KMS-11 (cell line): ENCODE results near the gene DEFB128.

Experiments used
- H2AFZ ChIP-seq: fragments of 200-600 bp; sonication (generic); 2 replicates; pipeline ENCODE4 v1.6.1; 2016; ENCODE audit warnings: antibody characterized with exemption, mixed run types, low read depth
- H3K27ac ChIP-seq: fragments of 200-600 bp; sonication (generic); 2 replicates; pipeline ENCODE4 v1.6.1; 2016; ENCODE audit warnings: mild to moderate bottlenecking, mixed run types
- H3K27me3 ChIP-seq: fragments of 200-600 bp; sonication (generic); 2 replicates; pipeline ENCODE4 v1.6.1; 2017; ENCODE audit warnings: mild to moderate bottlenecking, low read depth, mixed run types, moderate library complexity; ENCODE audit not compliant: insufficient read depth
- H3K36me3 ChIP-seq: fragments of 200-600 bp; sonication (generic); 2 replicates; pipeline ENCODE4 v1.6.1; 2017; ENCODE audit warnings: mild to moderate bottlenecking, mixed run types; ENCODE audit not compliant: insufficient read depth
- H3K4me1 ChIP-seq: fragments of 200-600 bp; sonication (generic); 2 replicates; pipeline ENCODE4 v1.6.1; 2016; ENCODE audit warnings: mild to moderate bottlenecking, low read depth, mixed run types; ENCODE audit not compliant: poor library complexity, severe bottlenecking
- H3K4me2 ChIP-seq: fragments of 200-600 bp; sonication (generic); 2 replicates; pipeline ENCODE4 v1.7.0; 2016; ENCODE audit warnings: mild to moderate bottlenecking, mixed run types
- H3K4me3 ChIP-seq: fragments of 200-600 bp; sonication (generic); IDR thresholded peaks from 2 replicates; pipeline ENCODE4 v1.6.1; 2017; ENCODE audit warnings: low read depth, low read length, mixed read lengths; ENCODE audit not compliant: insufficient read depth
- H3K79me2 ChIP-seq: fragments of 200-600 bp; sonication (generic); 2 replicates; pipeline ENCODE4 v1.6.1; 2016; ENCODE audit warnings: low read depth, mixed run types; ENCODE audit not compliant: insufficient read depth
- H3K9ac ChIP-seq: fragments of 200-600 bp; sonication (generic); 2 replicates; pipeline ENCODE4 v1.6.1; 2016; ENCODE audit warnings: mild to moderate bottlenecking, mixed run types
- H4K20me1 ChIP-seq: fragments of 200-600 bp; sonication (generic); 2 replicates; pipeline ENCODE4 v1.6.1; 2016; ENCODE audit warnings: mild to moderate bottlenecking, mixed run types; ENCODE audit not compliant: insufficient read depth
- CTCF ChIP-seq: fragments of 200-600 bp; sonication (generic); conservative IDR thresholded peaks from 2 replicates; pipeline ENCODE4 v1.6.1; 2017; ENCODE audit warnings: low read depth, mild to moderate bottlenecking, antibody characterized with exemption, low read length, moderate library complexity, mixed read lengths

Gene DEFB128

DNA sequence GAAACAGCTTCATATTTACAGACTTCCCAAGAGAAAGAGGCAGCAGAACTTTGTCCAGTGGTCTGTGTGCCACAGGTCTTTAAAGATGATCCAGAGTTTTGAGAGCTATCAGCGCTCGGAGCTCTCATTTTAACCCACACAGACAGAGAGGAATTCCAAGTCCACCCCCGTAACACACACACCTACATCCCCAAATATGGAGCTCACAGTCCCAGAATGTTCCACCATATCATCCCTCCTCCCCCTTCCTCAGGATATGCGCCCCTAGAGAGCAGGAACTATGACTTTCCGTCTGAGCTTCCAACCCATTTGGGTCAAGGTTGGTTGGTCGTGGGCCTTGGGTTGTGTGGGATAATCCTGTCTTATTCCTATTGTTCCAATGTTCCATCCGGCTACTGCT, at the start of gene DEFB128:
Gene DEFB128, minus strand, starts transcription at position 101 of the 400 bp plus-strand sequence. Its CDS starts 88 bp downstream, at position 13.
- H3K79me2 ChIP-seq = no peaks in the 10 kb centered on the region
- H4K20me1 ChIP-seq = no peaks in the 10 kb centered on the region
- TF ChIP-seq CTCF = no peak
- H3K9ac ChIP-seq = no peak within 1 kb of the TSS
- no peaks in the 10 kb centered on the region for H3K27me3 ChIP-seq
- no peak within 1 kb of the TSS for H3K4me2 ChIP-seq
- no peak within 1 kb of the TSS for H2AFZ ChIP-seq
- no peaks in the 10 kb centered on the region for H3K4me1 ChIP-seq
- H3K36me3 ChIP-seq = no peaks in the 10 kb centered on the region
- no peak within 1 kb of the TSS for H3K27ac ChIP-seq
- H3K4me3 ChIP-seq = no peak within 1 kb of the TSS

DNA sequence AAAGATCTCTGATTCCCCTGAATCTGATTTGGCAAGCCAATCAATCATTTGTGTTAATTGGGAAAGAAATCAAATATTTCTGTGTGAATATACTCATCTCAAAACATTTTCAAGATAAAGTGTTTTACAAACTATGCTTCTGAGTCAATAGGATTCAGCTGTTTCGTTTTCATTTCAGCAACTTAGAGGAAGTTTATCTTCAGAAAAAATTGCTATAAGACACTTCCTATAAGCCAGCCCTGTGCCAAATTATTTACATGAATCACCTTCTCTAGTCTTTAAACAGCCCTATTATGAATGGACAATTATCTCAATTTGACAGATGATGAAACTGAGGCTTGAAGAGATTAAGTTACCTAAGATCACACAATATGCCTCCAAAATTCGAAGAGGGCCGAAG, 48.4 kb upstream of the DEFB128 start:
- H3K27ac ChIP-seq = no peak overlapping the region
- H3K79me2 ChIP-seq = no peaks in the 10 kb centered on the region
- no peak overlapping the region for H2AFZ ChIP-seq
- H3K27me3 ChIP-seq = no peaks in the 10 kb centered on the region
- H3K4me1 ChIP-seq = no peaks in the 10 kb centered on the region
- TF ChIP-seq CTCF = no peak
- H3K4me3 ChIP-seq = no peak overlapping the region
- H3K9ac ChIP-seq = no peak overlapping the region
- H3K36me3 ChIP-seq = no peaks in the 10 kb centered on the region
- H3K4me2 ChIP-seq = no peak overlapping the region
- no peaks in the 10 kb centered on the region for H4K20me1 ChIP-seq

- Histone ChIP-seq H4K20me1 (no peaks in the 10 kb centered on the region), H3K4me1 (no peaks in the 10 kb centered on the region), H3K27me3 (no peaks in the 10 kb centered on the region), H3K27ac (no peak overlapping the region), H3K36me3 (no peaks in the 10 kb centered on the region), H3K4me2 (no peak overlapping the region), H3K4me3 (no peak overlapping the region), H2AFZ (no peak overlapping the region), H3K9ac (no peak overlapping the region), H3K79me2 (no peaks in the 10 kb centered on the region)
- no peak for TF ChIP-seq CTCF
These were observed 48.0 kb upstream of the DEFB128 start for GRCh38 chr20:237489-237888.

DNA sequence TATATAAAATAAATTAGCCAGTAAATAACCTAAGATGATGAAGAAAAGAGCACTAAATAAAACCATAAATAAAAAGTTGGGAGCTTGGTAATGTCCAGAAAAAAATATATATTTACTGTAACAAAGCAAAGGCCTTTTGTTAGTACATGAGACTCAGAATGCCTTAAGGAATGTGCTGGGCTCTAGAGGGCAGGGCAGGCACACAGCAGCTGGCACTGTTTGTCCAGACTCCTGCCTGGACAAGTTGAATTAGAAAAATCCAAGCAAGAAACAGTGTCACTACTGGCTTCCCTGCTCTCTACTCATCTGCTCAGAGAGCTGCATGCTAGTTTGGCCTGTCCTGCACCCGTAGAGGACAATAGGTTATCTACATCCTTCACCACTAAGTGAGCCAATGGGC, 46.4 kb upstream of the DEFB128 start:
- Histone ChIP-seq H3K79me2 (no peaks in the 10 kb centered on the region), H3K27me3 (no peaks in the 10 kb centered on the region), H3K36me3 (no peaks in the 10 kb centered on the region), H2AFZ (no peak overlapping the region), H3K4me3 (no peak overlapping the region), H4K20me1 (no peaks in the 10 kb centered on the region), H3K27ac (no peak overlapping the region), H3K9ac (no peak overlapping the region), H3K4me2 (no peak overlapping the region), H3K4me1 (no peaks in the 10 kb centered on the region)
- TF ChIP-seq CTCF = no peak
